HepG2 (cell line): ENCODE measurements around the gene TPRG1.

ENCODE experiments used
- PCBP1 ChIP-seq: fragments of 200-400 bp; formaldehyde crosslinking; IDR thresholded peaks from 2 replicates; pipeline ENCODE4 v1.6.1; 2017; ENCODE audit warnings: mild to moderate bottlenecking, low read depth, low read length, borderline replicate concordance
- REXO4 ChIP-seq: sonication (generic); formaldehyde crosslinking; IDR thresholded peaks from 2 replicates; pipeline ENCODE4 v1.8.0; 2022; ENCODE audit warnings: missing genetic modification reagents, mild to moderate bottlenecking, borderline replicate concordance
- SIN3A ChIP-seq: IDR thresholded peaks from 2 replicates; pipeline ENCODE4 v1.6.1; 2011; ENCODE audit warnings: low read depth, mild to moderate bottlenecking, control low read depth, low read length, borderline replicate concordance
- SP4 ChIP-seq: sonication (generic); formaldehyde crosslinking; IDR thresholded peaks from 2 replicates; pipeline ENCODE4 v1.8.1; 2023; ENCODE audit warnings: mild to moderate bottlenecking, missing genetic modification reagents
- SRF ChIP-seq: IDR thresholded peaks from 2 replicates; pipeline ENCODE4 v1.6.1; 2011; ENCODE audit warnings: mild to moderate bottlenecking, low read depth, low read length, moderate library complexity
- ZKSCAN8 ChIP-seq: IDR thresholded peaks from 2 replicates; pipeline ENCODE4 v1.6.1; 2016; ENCODE audit warnings: borderline replicate concordance, missing genetic modification reagents, missing compliant biosample characterization
- ZNF343 ChIP-seq: sonication (generic); formaldehyde crosslinking; IDR thresholded peaks from 2 replicates; pipeline ENCODE4 v1.4.0; 2020; ENCODE audit warnings: mild to moderate bottlenecking, missing genetic modification reagents
- TF ChIP-seq, protein P1 (sequence below): sonication (generic); formaldehyde crosslinking; IDR thresholded peaks from 2 replicates; pipeline ENCODE4 v1.5.0; 2020; ENCODE audit warnings: mild to moderate bottlenecking, missing genetic modification reagents, moderate library complexity

DNA sequence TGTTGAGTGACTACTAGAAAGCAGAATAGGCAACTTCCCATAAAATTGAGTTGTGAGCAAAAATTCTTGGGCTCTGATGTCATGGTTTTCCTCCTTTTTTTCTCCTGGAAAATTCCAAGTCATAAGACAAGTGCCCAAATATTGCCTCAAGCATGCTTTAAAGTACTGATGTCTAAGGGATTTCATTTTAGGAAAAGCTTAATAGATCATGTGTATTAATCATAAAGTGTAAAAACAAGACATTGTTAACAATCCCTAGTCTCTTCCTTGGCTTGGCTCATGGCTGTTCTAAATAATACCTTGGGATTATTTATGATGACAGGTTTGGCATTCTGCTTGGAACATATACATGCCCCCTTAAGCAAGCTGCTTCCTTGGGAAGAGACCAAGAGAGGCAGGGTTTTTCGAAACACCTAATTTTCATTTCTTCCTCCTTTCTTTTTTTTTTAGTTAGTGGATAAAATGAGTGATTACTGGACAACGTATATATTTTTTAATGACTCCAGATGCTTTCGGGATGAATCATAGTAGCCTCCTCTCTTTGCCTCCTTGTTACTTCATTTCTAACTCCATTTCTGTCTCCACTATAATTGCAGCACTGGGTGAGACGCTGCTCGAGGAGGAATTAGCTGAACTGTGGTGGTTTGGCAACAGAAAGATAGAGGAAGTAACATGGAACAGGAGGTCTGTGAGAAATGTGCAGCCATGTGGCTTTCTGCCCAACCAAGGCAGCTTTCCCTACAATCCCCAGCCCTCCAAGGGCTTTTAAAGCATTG lies 104.9 kb downstream of the TPRG1 start:
- no peak for TF ChIP-seq PCBP1
- TF ChIP-seq SIN3A = no peak
- TF ChIP-seq ZNF343 = no peak
- no peak for TF ChIP-seq REXO4 (CRISPR knock-in tag)
- TF ChIP-seq ZKSCAN8 = no peak
- TF ChIP-seq SRF = no peak
- TF ChIP-seq SP4 (CRISPR knock-in tag) = no peak
- TF ChIP-seq, protein P1, sequence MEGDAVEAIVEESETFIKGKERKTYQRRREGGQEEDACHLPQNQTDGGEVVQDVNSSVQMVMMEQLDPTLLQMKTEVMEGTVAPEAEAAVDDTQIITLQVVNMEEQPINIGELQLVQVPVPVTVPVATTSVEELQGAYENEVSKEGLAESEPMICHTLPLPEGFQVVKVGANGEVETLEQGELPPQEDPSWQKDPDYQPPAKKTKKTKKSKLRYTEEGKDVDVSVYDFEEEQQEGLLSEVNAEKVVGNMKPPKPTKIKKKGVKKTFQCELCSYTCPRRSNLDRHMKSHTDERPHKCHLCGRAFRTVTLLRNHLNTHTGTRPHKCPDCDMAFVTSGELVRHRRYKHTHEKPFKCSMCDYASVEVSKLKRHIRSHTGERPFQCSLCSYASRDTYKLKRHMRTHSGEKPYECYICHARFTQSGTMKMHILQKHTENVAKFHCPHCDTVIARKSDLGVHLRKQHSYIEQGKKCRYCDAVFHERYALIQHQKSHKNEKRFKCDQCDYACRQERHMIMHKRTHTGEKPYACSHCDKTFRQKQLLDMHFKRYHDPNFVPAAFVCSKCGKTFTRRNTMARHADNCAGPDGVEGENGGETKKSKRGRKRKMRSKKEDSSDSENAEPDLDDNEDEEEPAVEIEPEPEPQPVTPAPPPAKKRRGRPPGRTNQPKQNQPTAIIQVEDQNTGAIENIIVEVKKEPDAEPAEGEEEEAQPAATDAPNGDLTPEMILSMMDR (CRISPR knock-in tag) = no peak
